ENCODE measurements around the gene OBSL1. TPM values are rescaled to one million over a fixed set of nuclear protein-coding genes. Genes with fewer than 3 reads are reported as not detected.

Gene OBSL1
- total RNA-seq, 4 donors from 2014 or later: 85.0 to 135 (median 98.3) TPM

DNA sequence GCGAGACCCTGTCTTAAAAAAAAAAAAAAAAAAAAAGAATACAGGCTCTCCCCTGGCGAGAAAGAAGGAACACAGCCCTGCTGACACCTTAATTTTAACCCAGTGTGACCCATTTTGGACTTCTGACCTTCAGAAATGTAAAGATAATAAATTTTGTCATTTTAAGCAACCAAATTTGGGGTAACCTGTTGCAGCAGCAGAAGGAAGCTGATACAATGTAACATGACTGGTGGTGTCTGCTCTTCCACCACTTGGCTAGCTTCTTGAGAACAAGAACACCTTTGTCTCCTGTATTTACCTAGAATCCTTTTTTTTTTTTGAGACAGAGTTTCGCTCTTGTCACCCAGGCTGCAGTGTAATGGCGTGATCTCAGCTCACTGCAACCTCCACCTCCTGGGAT lies 19.8 kb upstream of the OBSL1 start:
- Histone ChIP-seq H3K4me1 (peaks cover 0 to 11% (median 5%) of the 10 kb centered on the region in 4 donors), H3K9me3 (no peaks in the 10 kb centered on the region), H3K4me3 (no peak overlapping the region), H3K27me3 (no peaks in the 10 kb centered on the region), H3K27ac (no peak overlapping the region), H3K36me3 (no peaks in the 10 kb centered on the region)
- no peak for TF ChIP-seq EP300 (IDR thresholded peaks at IDR 0.05)
- TF ChIP-seq POLR2A (IDR thresholded peaks at IDR 0.05): no peak
- TF ChIP-seq CTCF (IDR thresholded peaks at IDR 0.05): no peak
- 63 to 69% methylated on average over 4 of the region's 4 CpGs for WGBS, 2 donors
- no peak for DNase-seq (ENCODE audit: low spot score in 2 of 2)

GRCh38 chr2:219581346-219581745 lies 10.0 kb upstream of the OBSL1 start:
- DNase-seq (ENCODE audit: low spot score in 2 of 2): no peak
- Histone ChIP-seq H3K9me3 (no peaks in the 10 kb centered on the region), H3K4me3 (no peak overlapping the region), H3K27me3 (peaks cover 0 to 19% of the 10 kb centered on the region in 2 donors), H3K4me1 (peaks cover 0 to 4% (median 0%) of the 10 kb centered on the region in 4 donors), H3K36me3 (no peaks in the 10 kb centered on the region), H3K27ac (no peak overlapping the region)
- TF ChIP-seq EP300 (IDR thresholded peaks at IDR 0.05): no peak
- TF ChIP-seq POLR2A (IDR thresholded peaks at IDR 0.05): no peak
- no peak for TF ChIP-seq CTCF (IDR thresholded peaks at IDR 0.05)
- 79 to 100% methylated on average over 2 of the region's 2 CpGs for WGBS, 2 donors

DNA sequence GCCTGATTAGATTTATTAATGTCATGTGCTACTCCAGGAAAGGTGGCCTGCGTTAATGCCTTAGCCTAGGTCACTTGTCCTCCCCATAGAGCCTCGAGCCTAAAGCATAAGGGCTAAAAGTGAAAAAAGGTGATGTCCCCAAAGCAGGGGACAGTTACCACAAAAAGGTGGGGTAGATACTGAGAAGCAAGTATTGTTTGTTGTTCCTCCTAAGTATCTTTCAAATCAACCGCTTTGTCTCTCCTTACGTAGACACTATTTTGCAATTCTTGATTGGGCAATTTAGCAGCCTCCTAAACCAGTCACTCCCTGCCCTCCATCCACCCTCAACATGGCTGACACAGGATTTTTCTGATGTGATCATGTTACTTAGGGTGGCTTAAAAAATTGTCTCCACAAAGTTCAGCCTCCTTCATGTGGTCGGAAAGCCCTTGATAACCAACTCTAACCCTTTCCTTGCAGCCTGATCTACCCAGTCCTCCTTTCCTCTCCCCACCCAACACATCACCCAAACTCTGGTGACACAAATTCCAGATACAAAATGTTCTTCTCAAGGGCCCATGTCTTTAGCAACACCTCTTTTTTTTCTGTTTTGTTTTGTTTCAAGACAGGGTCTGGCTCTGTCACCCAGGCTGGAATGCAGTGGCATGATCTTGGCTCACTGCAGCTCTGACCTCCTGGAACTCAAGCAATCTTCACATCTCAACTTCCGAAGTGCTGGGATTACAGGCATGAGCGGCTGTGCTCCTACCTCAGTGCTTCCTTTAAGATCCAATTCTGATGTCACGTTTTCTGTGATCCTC lies 7.7 kb upstream of the OBSL1 start:
- H3K27ac ChIP-seq: no peak overlapping the region
- peaks cover 0 to 27% of the 10 kb centered on the region in 2 donors for H3K27me3 ChIP-seq
- no peak for TF ChIP-seq EP300 (IDR thresholded peaks at IDR 0.05)
- no peak for TF ChIP-seq POLR2A (IDR thresholded peaks at IDR 0.05)
- no peak for TF ChIP-seq CTCF (IDR thresholded peaks at IDR 0.05)
- H3K4me3 ChIP-seq: no peak overlapping the region
- no peaks in the 10 kb centered on the region for H3K36me3 ChIP-seq
- WGBS, 2 donors: 66 to 69% methylated on average over 8 of the region's 8 CpGs
- no peak for DNase-seq (ENCODE audit: low spot score in 2 of 2)
- no peaks in the 10 kb centered on the region for H3K9me3 ChIP-seq
- H3K4me1 ChIP-seq: peaks cover 0 to 4% (median 0%) of the 10 kb centered on the region in 4 donors

- TF ChIP-seq CTCF (IDR thresholded peaks at IDR 0.05) (no peak), EP300 (IDR thresholded peaks at IDR 0.05) (no peak), POLR2A (IDR thresholded peaks at IDR 0.05) (no peak)
- DNase-seq (ENCODE audit: low spot score in 2 of 2): no peak
- peaks cover 0 to 27% of the 10 kb centered on the region in 2 donors for H3K27me3 ChIP-seq
These were observed 5.4 kb upstream of the OBSL1 start for GRCh38 chr2:219576505-219577388.

More at GRCh38 chr2:219576505-219577388, 5.4 kb upstream of the OBSL1 start:
- peaks cover 0 to 7% (median under 1%) of the 10 kb centered on the region in 4 donors for H3K4me1 ChIP-seq
- no peak overlapping the region for H3K4me3 ChIP-seq
- no peaks in the 10 kb centered on the region for H3K36me3 ChIP-seq
- no peaks in the 10 kb centered on the region for H3K9me3 ChIP-seq
- 17 to 32% methylated on average over 14 of the region's 15 CpGs for WGBS, 2 donors
- peak overlapping the region in 1 of 4 donors; percentile 16 for H3K27ac ChIP-seq

Measured in tibial nerve (tissue), 4 donors.